Ishikawa (cell line): ENCODE data around the gene MYEOV.

Source experiments
- CEBPB ChIP-seq: IDR thresholded peaks from 2 replicates; pipeline ENCODE4 v1.6.1; 2012
- CREB1 ChIP-seq: IDR thresholded peaks from 2 replicates; pipeline ENCODE4 v1.6.1; 2012; ENCODE audit warnings: low read depth
- EP300 ChIP-seq: IDR thresholded peaks from 2 replicates; pipeline ENCODE4 v1.6.1; 2012; ENCODE audit warnings: borderline replicate concordance
- FOXM1 ChIP-seq: IDR thresholded peaks from 2 replicates; pipeline ENCODE4 v1.6.1; 2012; ENCODE audit warnings: low read depth, borderline replicate concordance
- MAX ChIP-seq: IDR thresholded peaks from 2 replicates; pipeline ENCODE4 v1.6.1; 2012
- NFIC ChIP-seq: IDR thresholded peaks from 2 replicates; pipeline ENCODE4 v1.6.1; 2012
- RAD21 ChIP-seq: IDR thresholded peaks from 2 replicates; pipeline ENCODE4 v1.6.1; 2012; ENCODE audit warnings: low read depth
- REST ChIP-seq: IDR thresholded peaks from 2 replicates; pipeline ENCODE4 v1.6.1; 2012; ENCODE audit warnings: low read depth, mild to moderate bottlenecking
- YY1 ChIP-seq: IDR thresholded peaks from 2 replicates; pipeline ENCODE4 v1.6.1; 2012; ENCODE audit warnings: low read depth
- ZBTB7A ChIP-seq: IDR thresholded peaks from 2 replicates; pipeline ENCODE4 v1.6.1; 2012; ENCODE audit warnings: low read depth

GRCh38 chr11:69313992-69314391, 20.0 kb downstream of the MYEOV start:
- no peak for TF ChIP-seq ZBTB7A
- TF ChIP-seq NFIC = no peak
- TF ChIP-seq REST = no peak
- TF ChIP-seq CEBPB = no peak
- no peak for TF ChIP-seq FOXM1
- no peak for TF ChIP-seq EP300
- TF ChIP-seq MAX = no peak
- no peak for TF ChIP-seq RAD21
- TF ChIP-seq CREB1 = no peak
- no peak for TF ChIP-seq YY1
